Testis (tissue), 3 donors: Measurements from ENCODE around the gene RGL3. TPM values are rescaled to one million over a fixed set of nuclear protein-coding genes. Genes with fewer than 3 reads are reported as not detected.
"Not testable (repeated sequence)": the region's sequence is repeated elsewhere in the genome, so short reads cannot be mapped to it uniquely, and the experiment has no call there.

Experiments used
- DNase-seq: peaks from one replicate; pipeline ENCODE4 v3.0.0-alpha.2; 2019
- H3K27ac ChIP-seq, 2 donors: fragments of 200-600 bp; sonication (generic); one replicate each; pipeline ENCODE4 v1.5.1; 2019
- H3K27me3 ChIP-seq: fragments of 200-600 bp; sonication (generic); one replicate; pipeline ENCODE4 v1.5.1; 2019
- H3K36me3 ChIP-seq: fragments of 200-600 bp; sonication (generic); one replicate; pipeline ENCODE4 v1.5.1; 2017; ENCODE audit warnings: low read depth; ENCODE audit errors: missing control alignments
- H3K4me1 ChIP-seq: fragments of 200-600 bp; sonication (generic); one replicate; pipeline ENCODE4 v1.5.1; 2019
- H3K4me3 ChIP-seq, 2 donors: fragments of 200-600 bp; sonication (generic); one replicate each; pipeline ENCODE4 v1.5.1; 2017 to 2019
- H3K9me3 ChIP-seq: fragments of 200-600 bp; sonication (generic); one replicate; pipeline ENCODE4 v1.5.1; 2017
- CTCF ChIP-seq, 3 experiments: fragments of 450-650 bp in 2 of 3; fragments of 200-600 bp in 1 of 3; sonication (generic) in 1 of 3; IDR thresholded peaks; one replicate each; pipeline ENCODE4 v1.5.1; 2016 to 2019; ENCODE audit warnings: antibody characterized with exemption in 3 of 3, mild to moderate bottlenecking in 2 of 3, moderate library complexity in 1 of 3
- POLR2A ChIP-seq: fragments of 450-650 bp; IDR thresholded peaks from one replicate; pipeline ENCODE4 v1.6.1; 2017; ENCODE audit warnings: antibody characterized with exemption, mild to moderate bottlenecking, moderate library complexity
- WGBS, 2 donors: methylation state at CpG; one replicate each; pipeline ENCODE4 v1.1.5; 2018; 5-methylcytosine and 5-hydroxymethylcytosine counted together
- intact Hi-C: fragments of 100-400 bp; cut with DNase I; formaldehyde crosslinking; loops from one replicate; pipeline ENCODE4 v1.15.1; 2023; ENCODE audit warnings: low total_unique reads
- polyA plus RNA-seq: library from polyadenylated mRNA; stranded (reverse); fragments of 350-450 nt; fragmentation: Illumina TruSeq; extraction: RNeasy Lipid Tissue Mini Kit (QIAGEN cat#74804); gene quantifications from one replicate; pipeline ENCODE4 v1.2.3, GENCODE V29; 2014; ENCODE audit warnings: low read depth, low replicate concordance; ENCODE audit not compliant: insufficient read depth
- total RNA-seq, 2 donors: library from RNA; depleted of rRNA; stranded (reverse); fragments of >200 nt; gene quantifications; one replicate each; pipeline ENCODE4 v1.2.3, GENCODE V29; 2016

RGL3 gene
- total and polyA plus RNA-seq, 3 donors from 2014 or later, result 3.1 to 5.5 (median 3.6) TPM

GRCh38 chr19:11380653-11381537 lies 38.2 kb downstream of the RGL3 start:
- no peak for TF ChIP-seq POLR2A
- peak; percentile 58 to 79 (median 72) for TF ChIP-seq CTCF (IDR thresholded peaks at IDR 0.05)
- H3K27ac ChIP-seq, result peak overlapping the region; percentile 68 to 89
- H3K4me1 ChIP-seq, result peaks cover 25% of the 10 kb centered on the region
- no peaks in the 10 kb centered on the region for H3K27me3 ChIP-seq
- intact Hi-C loops, result no loop called here
- WGBS, 2 donors, result 1 to 2% methylated on average over 21 to 51 of the region's 54 CpGs
- DNase-seq, result peak; percentile 97
- H3K4me3 ChIP-seq, result peak overlapping the region; percentile 59 to 64
- H3K9me3 ChIP-seq, result no peaks in the 10 kb centered on the region
- no peaks in the 10 kb centered on the region for H3K36me3 ChIP-seq

- TF ChIP-seq CTCF (IDR thresholded peaks at IDR 0.05) (no peak), POLR2A (no peak)
Observed at GRCh38 chr19:11379857-11380350, 39.2 kb downstream of the RGL3 start.

GRCh38 chr19:11379269-11379845 lies 39.8 kb downstream of the RGL3 start:
- H3K4me3 ChIP-seq, DNase-seq, H3K27me3 ChIP-seq, H3K27ac ChIP-seq, H3K9me3 ChIP-seq, H3K36me3 ChIP-seq: not testable (repeated sequence)
- H3K4me1 ChIP-seq, result peaks cover 29% of the 10 kb centered on the region
- intact Hi-C loops, result loop anchor here (10.0 kb wide), 1 partner anchor 85 kb away; the partner anchor contains the start of gene TSPAN16
- 85 to 89% methylated on average over 14 of the region's 14 CpGs for WGBS, 2 donors

More at GRCh38 chr19:11379857-11380350, 39.2 kb downstream of the RGL3 start:
- Histone ChIP-seq H3K4me3 (no peak overlapping the region), H3K36me3 (no peaks in the 10 kb centered on the region), H3K4me1 (peaks cover 29% of the 10 kb centered on the region), H3K27me3 (no peaks in the 10 kb centered on the region), H3K27ac (no peak overlapping the region), H3K9me3 (no peaks in the 10 kb centered on the region)
- 93 to 96% methylated on average over 7 of the region's 7 CpGs for WGBS, 2 donors
- intact Hi-C loops, result loop anchor here (10.0 kb wide), 1 partner anchor 85 kb away; the partner anchor contains the start of gene TSPAN16
- DNase-seq, result no peak

- 45% methylated on average over 7 of the region's 8 CpGs; no CpG with 5 or more reads in 1 of the 2 donors for WGBS, 2 donors
- no peaks in the 10 kb centered on the region for H3K9me3 ChIP-seq
- H3K36me3 ChIP-seq, result no peaks in the 10 kb centered on the region
- TF ChIP-seq POLR2A (no peak), CTCF (IDR thresholded peaks at IDR 0.05) (peak; percentile 43 to 56 (median 55))
- intact Hi-C loops, result loop anchor here (10.0 kb wide), 1 partner anchor 84 kb away; the partner anchor contains the start of gene TSPAN16
- no peaks in the 10 kb centered on the region for H3K27me3 ChIP-seq
- H3K27ac ChIP-seq, result no peak overlapping the region
- H3K4me1 ChIP-seq, result peaks cover 30% of the 10 kb centered on the region
- peak; percentile 75 for DNase-seq
- H3K4me3 ChIP-seq, result no peak overlapping the region
Observed at GRCh38 chr19:11378319-11379189, 40.6 kb downstream of the RGL3 start.
